ENCODE results near the gene PILRB.
"Not testable (repeated sequence)": the region's sequence is repeated elsewhere in the genome, so short reads cannot be mapped to it uniquely, and the experiment has no call there.

The PILRB gene

GRCh38 chr7:100348805-100349204 lies 9.1 kb upstream of the PILRB start:
- Mint-ChIP-seq H3K4me3 (no peak overlapping the region), H3K4me1 (ENCODE audit: low read depth) (peaks cover 59% of the 10 kb centered on the region), H3K27ac (no peak overlapping the region)

GRCh38 chr7:100349757-100350156 lies 8.2 kb upstream of the PILRB start:
- no peak overlapping the region for H3K27ac Mint-ChIP-seq
- no peaks in the 10 kb centered on the region for H3K9me3 Mint-ChIP-seq
- H3K4me1 Mint-ChIP-seq (ENCODE audit: low read depth) = peaks cover 54% of the 10 kb centered on the region
- H3K36me3 Mint-ChIP-seq (ENCODE audit: low read depth) = peaks cover 61% of the 10 kb centered on the region
- H3K4me3 Mint-ChIP-seq = no peak overlapping the region
- no peaks in the 10 kb centered on the region for H3K27me3 Mint-ChIP-seq

More at GRCh38 chr7:100348805-100349204, 9.1 kb upstream of the PILRB start:
- Mint-ChIP-seq H3K36me3 (ENCODE audit: low read depth) (peaks cover 63% of the 10 kb centered on the region), H3K9me3 (no peaks in the 10 kb centered on the region), H3K27me3 (no peaks in the 10 kb centered on the region)

- H3K36me3 Mint-ChIP-seq (ENCODE audit: low read depth) = peaks cover 62% of the 10 kb centered on the region
- H3K9me3 Mint-ChIP-seq = no peaks in the 10 kb centered on the region
- H3K27me3 Mint-ChIP-seq = no peaks in the 10 kb centered on the region
- peak overlapping the region; percentile 45 for H3K27ac Mint-ChIP-seq
- peaks cover 44% of the 10 kb centered on the region for H3K4me1 Mint-ChIP-seq (ENCODE audit: low read depth)
- no peak overlapping the region for H3K4me3 Mint-ChIP-seq
Measured at GRCh38 chr7:100351657-100352058, 6.3 kb upstream of the PILRB start.

GRCh38 chr7:100352230-100352781 lies 5.6 kb upstream of the PILRB start:
- Mint-ChIP-seq H3K4me1 (ENCODE audit: low read depth) (peaks cover 43% of the 10 kb centered on the region), H3K36me3 (ENCODE audit: low read depth) (peaks cover 58% of the 10 kb centered on the region)
- H3K27ac Mint-ChIP-seq, H3K4me3 Mint-ChIP-seq, H3K9me3 Mint-ChIP-seq, H3K27me3 Mint-ChIP-seq: not testable (repeated sequence)

- Mint-ChIP-seq H3K27ac (peak overlapping the region; percentile 83), H3K27me3 (no peaks in the 10 kb centered on the region), H3K36me3 (ENCODE audit: low read depth) (peaks cover 57% of the 10 kb centered on the region), H3K4me3 (peak overlapping the region; percentile 17), H3K9me3 (no peaks in the 10 kb centered on the region), H3K4me1 (ENCODE audit: low read depth) (peaks cover 41% of the 10 kb centered on the region)
Measured at GRCh38 chr7:100352984-100353684, 4.8 kb upstream of the PILRB start.

GRCh38 chr7:100353685-100354330 lies 4.1 kb upstream of the PILRB start:
- Mint-ChIP-seq H3K36me3 (ENCODE audit: low read depth) (peaks cover 56% of the 10 kb centered on the region), H3K27ac (peak overlapping the region; percentile 83), H3K4me3 (peak overlapping the region; percentile 17), H3K9me3 (no peaks in the 10 kb centered on the region), H3K27me3 (no peaks in the 10 kb centered on the region), H3K4me1 (ENCODE audit: low read depth) (peaks cover 41% of the 10 kb centered on the region)

GRCh38 chr7:100356416-100357068 lies 1.4 kb upstream of the PILRB start:
- Mint-ChIP-seq H3K27ac (peak overlapping the region; percentile 26), H3K9me3 (no peaks in the 10 kb centered on the region), H3K4me3 (no peak overlapping the region), H3K27me3 (no peaks in the 10 kb centered on the region), H3K4me1 (ENCODE audit: low read depth) (peaks cover 26% of the 10 kb centered on the region), H3K36me3 (ENCODE audit: low read depth) (peaks cover 55% of the 10 kb centered on the region)

GRCh38 chr7:100357131-100357561 lies 771 bp upstream of the PILRB start:
- H3K27me3 Mint-ChIP-seq = no peaks in the 10 kb centered on the region
- no peak overlapping the region for H3K4me3 Mint-ChIP-seq
- peak overlapping the region; percentile 36 for H3K27ac Mint-ChIP-seq
- H3K9me3 Mint-ChIP-seq = no peaks in the 10 kb centered on the region
- H3K36me3 Mint-ChIP-seq (ENCODE audit: low read depth) = peaks cover 60% of the 10 kb centered on the region
- peaks cover 20% of the 10 kb centered on the region for H3K4me1 Mint-ChIP-seq (ENCODE audit: low read depth)

- H3K27me3 Mint-ChIP-seq = no peaks in the 10 kb centered on the region
- peaks cover 10% of the 10 kb centered on the region for H3K4me1 Mint-ChIP-seq (ENCODE audit: low read depth)
- H3K27ac Mint-ChIP-seq = no peak overlapping the region
- H3K4me3 Mint-ChIP-seq = no peak overlapping the region
- H3K36me3 Mint-ChIP-seq (ENCODE audit: low read depth) = peaks cover 71% of the 10 kb centered on the region
- no peaks in the 10 kb centered on the region for H3K9me3 Mint-ChIP-seq
Measured at GRCh38 chr7:100358857-100359212, 918 bp downstream of the PILRB start.

- Mint-ChIP-seq H3K9me3 (no peaks in the 10 kb centered on the region), H3K4me1 (ENCODE audit: low read depth) (peaks cover 17% of the 10 kb centered on the region), H3K27me3 (no peaks in the 10 kb centered on the region), H3K27ac (peak overlapping the region; percentile 2), H3K36me3 (ENCODE audit: low read depth) (peaks cover 75% of the 10 kb centered on the region), H3K4me3 (no peak overlapping the region)
Measured at GRCh38 chr7:100360135-100360854, 2.4 kb downstream of the PILRB start.

GRCh38 chr7:100363098-100363497 lies 5.2 kb downstream of the PILRB start:
- Mint-ChIP-seq H3K9me3 (no peaks in the 10 kb centered on the region), H3K4me1 (ENCODE audit: low read depth) (peaks cover 45% of the 10 kb centered on the region), H3K4me3 (no peak overlapping the region), H3K36me3 (ENCODE audit: low read depth) (peaks cover 80% of the 10 kb centered on the region), H3K27me3 (no peaks in the 10 kb centered on the region), H3K27ac (no peak overlapping the region)

- H3K9me3 Mint-ChIP-seq, H3K27ac Mint-ChIP-seq, H3K27me3 Mint-ChIP-seq, H3K4me3 Mint-ChIP-seq: not testable (repeated sequence)
- Mint-ChIP-seq H3K4me1 (ENCODE audit: low read depth) (peaks cover 52% of the 10 kb centered on the region), H3K36me3 (ENCODE audit: low read depth) (peaks cover 78% of the 10 kb centered on the region)
Measured at GRCh38 chr7:100363797-100364196, 5.9 kb downstream of the PILRB start.

- peaks cover 56% of the 10 kb centered on the region for H3K4me1 Mint-ChIP-seq (ENCODE audit: low read depth)
- H3K36me3 Mint-ChIP-seq (ENCODE audit: low read depth) = peaks cover 72% of the 10 kb centered on the region
- no peak overlapping the region for H3K4me3 Mint-ChIP-seq
- H3K27me3 Mint-ChIP-seq = no peaks in the 10 kb centered on the region
- H3K9me3 Mint-ChIP-seq = no peaks in the 10 kb centered on the region
- peak overlapping the region; percentile 56 for H3K27ac Mint-ChIP-seq
Measured at GRCh38 chr7:100364480-100364879, 6.6 kb downstream of the PILRB start.

- Mint-ChIP-seq H3K36me3 (ENCODE audit: low read depth) (peaks cover 60% of the 10 kb centered on the region), H3K4me3 (peak overlapping the region; percentile 22), H3K4me1 (ENCODE audit: low read depth) (peaks cover 62% of the 10 kb centered on the region), H3K27ac (peak overlapping the region; percentile 68)
- H3K9me3 Mint-ChIP-seq, H3K27me3 Mint-ChIP-seq: not testable (repeated sequence)
Measured at GRCh38 chr7:100365998-100366367, 8.1 kb downstream of the PILRB start.
